ENCODE measurements around the gene PLA1A.

PLA1A gene

GRCh38 chr3:119642746-119643473 is 45.2 kb downstream of the PLA1A start:
- Histone ChIP-seq H3K9me3 (ENCODE audit: control insufficient read depth, insufficient read depth, low read length) (no peaks in the 10 kb centered on the region), H3K4me3 (ENCODE audit: low read depth, low read length) (no peak overlapping the region), H3K27me3 (ENCODE audit: control insufficient read depth, insufficient read depth, low read length) (no peaks in the 10 kb centered on the region), H3K4me1 (ENCODE audit: control insufficient read depth, insufficient read depth, low read length) (no peaks in the 10 kb centered on the region), H3K36me3 (ENCODE audit: control insufficient read depth, insufficient read depth, low read length) (no peaks in the 10 kb centered on the region), H3K9ac (ENCODE audit: low read depth, low read length) (no peak overlapping the region)

DNA sequence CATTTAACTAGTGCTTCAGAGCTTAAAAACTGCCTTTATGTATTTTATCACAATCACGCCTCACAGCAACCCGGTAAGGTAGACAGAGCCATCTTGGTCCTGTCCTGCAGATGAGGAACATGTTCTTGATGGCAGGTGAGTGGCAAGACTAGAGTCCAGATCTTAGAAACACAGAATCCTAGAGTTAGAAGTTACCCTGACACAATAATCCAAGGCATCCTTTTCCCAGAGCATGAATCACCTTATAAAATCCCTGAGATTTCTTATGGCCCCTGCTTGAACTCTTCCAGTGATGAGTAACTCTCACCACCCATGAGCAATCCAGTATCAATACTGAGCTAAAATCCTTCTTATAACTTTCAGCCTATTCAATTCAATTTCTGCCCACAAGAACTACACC is 45.8 kb downstream of the PLA1A start:
- H3K36me3 ChIP-seq (ENCODE audit: control insufficient read depth, insufficient read depth, low read length) = no peaks in the 10 kb centered on the region
- H3K9me3 ChIP-seq (ENCODE audit: control insufficient read depth, insufficient read depth, low read length) = no peaks in the 10 kb centered on the region
- no peak overlapping the region for H3K9ac ChIP-seq (ENCODE audit: low read depth, low read length)
- H3K4me1 ChIP-seq (ENCODE audit: control insufficient read depth, insufficient read depth, low read length) = no peaks in the 10 kb centered on the region
- no peaks in the 10 kb centered on the region for H3K27me3 ChIP-seq (ENCODE audit: control insufficient read depth, insufficient read depth, low read length)
- no peak overlapping the region for H3K4me3 ChIP-seq (ENCODE audit: low read depth, low read length)

DNA sequence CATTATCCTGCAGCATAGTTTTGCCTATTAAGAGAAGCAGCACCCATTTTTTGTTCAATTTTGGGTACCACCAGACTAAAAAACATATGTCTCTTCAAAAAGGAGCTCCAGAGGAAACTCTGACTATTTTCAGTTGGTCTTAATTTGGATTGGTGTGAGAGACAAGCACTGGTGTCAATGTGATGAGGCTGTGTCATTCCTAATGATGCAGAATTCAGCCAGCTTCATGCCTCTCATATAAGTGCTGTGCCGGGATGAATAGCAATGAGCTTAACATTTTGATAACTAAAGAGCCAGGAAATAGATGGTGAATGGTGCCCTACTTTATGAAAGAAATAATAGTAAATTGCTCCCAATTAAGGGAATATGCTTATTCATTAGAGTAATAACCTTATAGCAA is 46.8 kb downstream of the PLA1A start:
- no peaks in the 10 kb centered on the region for H3K27me3 ChIP-seq (ENCODE audit: control insufficient read depth, insufficient read depth, low read length)
- H3K36me3 ChIP-seq (ENCODE audit: control insufficient read depth, insufficient read depth, low read length) = no peaks in the 10 kb centered on the region
- H3K4me1 ChIP-seq (ENCODE audit: control insufficient read depth, insufficient read depth, low read length) = no peaks in the 10 kb centered on the region
- H3K4me3 ChIP-seq (ENCODE audit: low read depth, low read length) = no peak overlapping the region
- H3K9ac ChIP-seq (ENCODE audit: low read depth, low read length) = no peak overlapping the region
- H3K9me3 ChIP-seq (ENCODE audit: control insufficient read depth, insufficient read depth, low read length) = no peaks in the 10 kb centered on the region

GRCh38 chr3:119645813-119646212 is 48.1 kb downstream of the PLA1A start:
- Histone ChIP-seq H3K4me1 (ENCODE audit: control insufficient read depth, insufficient read depth, low read length) (no peaks in the 10 kb centered on the region), H3K27me3 (ENCODE audit: control insufficient read depth, insufficient read depth, low read length) (no peaks in the 10 kb centered on the region), H3K36me3 (ENCODE audit: control insufficient read depth, insufficient read depth, low read length) (no peaks in the 10 kb centered on the region), H3K4me3 (ENCODE audit: low read depth, low read length) (no peak overlapping the region), H3K9me3 (ENCODE audit: control insufficient read depth, insufficient read depth, low read length) (no peaks in the 10 kb centered on the region), H3K9ac (ENCODE audit: low read depth, low read length) (no peak overlapping the region)

DNA sequence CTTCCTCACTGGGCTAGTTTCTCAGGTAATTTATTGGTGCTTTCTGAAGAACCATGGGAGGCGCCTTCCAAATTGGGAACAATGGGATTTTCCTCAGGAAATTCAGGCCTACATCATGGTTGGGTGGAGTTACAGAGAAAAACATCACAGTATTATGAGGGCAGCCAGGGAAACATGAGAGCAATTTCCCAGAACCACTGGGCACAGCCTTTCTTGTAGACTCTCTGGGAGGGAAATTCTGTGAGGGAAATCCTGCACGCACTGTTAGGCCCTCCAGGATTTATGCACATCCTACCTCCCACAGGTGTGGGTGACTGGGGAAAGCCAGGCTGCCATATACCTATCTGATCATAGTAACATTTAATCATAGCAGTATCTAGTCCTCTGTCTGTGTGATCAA is 49.5 kb downstream of the PLA1A start:
- Histone ChIP-seq H3K9ac (ENCODE audit: low read depth, low read length) (no peak overlapping the region), H3K27me3 (ENCODE audit: control insufficient read depth, insufficient read depth, low read length) (no peaks in the 10 kb centered on the region), H3K4me3 (ENCODE audit: low read depth, low read length) (no peak overlapping the region), H3K9me3 (ENCODE audit: control insufficient read depth, insufficient read depth, low read length) (no peaks in the 10 kb centered on the region), H3K36me3 (ENCODE audit: control insufficient read depth, insufficient read depth, low read length) (no peaks in the 10 kb centered on the region), H3K4me1 (ENCODE audit: control insufficient read depth, insufficient read depth, low read length) (no peaks in the 10 kb centered on the region)

DNA sequence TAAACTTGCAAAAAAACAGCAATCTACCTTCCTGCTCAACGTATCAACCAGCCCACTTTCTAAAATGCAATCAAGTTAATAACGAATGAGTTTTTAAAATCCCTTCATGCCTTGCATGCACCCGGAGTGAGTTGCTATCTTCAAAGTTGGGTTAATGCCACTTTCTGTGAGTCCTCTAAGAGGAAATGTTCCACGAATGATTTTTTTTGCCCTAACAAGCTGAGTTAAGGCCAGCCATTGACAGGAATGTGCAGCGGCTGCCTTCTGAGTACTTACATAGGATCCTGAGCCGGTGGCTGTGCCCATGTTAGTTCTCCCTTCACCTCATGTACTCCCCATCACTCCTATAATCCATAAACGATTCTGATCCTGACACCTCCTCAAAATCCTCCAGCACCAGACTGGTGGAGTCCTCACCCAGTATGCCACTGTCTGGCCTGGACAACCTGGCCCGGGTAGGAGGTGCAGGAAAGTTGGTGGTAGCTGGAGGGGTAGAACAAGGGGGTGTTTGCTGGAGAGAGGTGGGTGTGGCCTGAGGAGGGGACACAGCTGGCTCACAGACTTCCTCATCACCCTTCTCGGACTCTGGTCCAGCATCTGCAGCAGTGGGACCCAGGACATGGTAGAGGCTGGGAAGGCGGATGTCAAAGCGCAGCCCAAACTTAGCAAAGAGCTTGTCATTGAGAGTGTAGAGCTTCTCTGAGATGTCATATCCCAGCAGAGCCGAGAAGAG is 50.3 kb downstream of the PLA1A start:
- Histone ChIP-seq H3K27me3 (ENCODE audit: control insufficient read depth, insufficient read depth, low read length) (no peaks in the 10 kb centered on the region), H3K9ac (ENCODE audit: low read depth, low read length) (no peak overlapping the region), H3K9me3 (ENCODE audit: control insufficient read depth, insufficient read depth, low read length) (no peaks in the 10 kb centered on the region), H3K36me3 (ENCODE audit: control insufficient read depth, insufficient read depth, low read length) (no peaks in the 10 kb centered on the region), H3K4me1 (ENCODE audit: control insufficient read depth, insufficient read depth, low read length) (no peaks in the 10 kb centered on the region), H3K4me3 (ENCODE audit: low read depth, low read length) (no peak overlapping the region)

GRCh38 chr3:119649761-119650160 is 52.1 kb downstream of the PLA1A start:
- H3K9me3 ChIP-seq (ENCODE audit: control insufficient read depth, insufficient read depth, low read length) = no peaks in the 10 kb centered on the region
- H3K36me3 ChIP-seq (ENCODE audit: control insufficient read depth, insufficient read depth, low read length) = no peaks in the 10 kb centered on the region
- H3K9ac ChIP-seq (ENCODE audit: low read depth, low read length) = no peak overlapping the region
- H3K27me3 ChIP-seq (ENCODE audit: control insufficient read depth, insufficient read depth, low read length) = no peaks in the 10 kb centered on the region
- H3K4me1 ChIP-seq (ENCODE audit: control insufficient read depth, insufficient read depth, low read length) = no peaks in the 10 kb centered on the region
- no peak overlapping the region for H3K4me3 ChIP-seq (ENCODE audit: low read depth, low read length)

- no peak overlapping the region for H3K9ac ChIP-seq (ENCODE audit: low read depth, low read length)
- H3K4me1 ChIP-seq (ENCODE audit: control insufficient read depth, insufficient read depth, low read length) = no peaks in the 10 kb centered on the region
- no peaks in the 10 kb centered on the region for H3K27me3 ChIP-seq (ENCODE audit: control insufficient read depth, insufficient read depth, low read length)
- H3K36me3 ChIP-seq (ENCODE audit: control insufficient read depth, insufficient read depth, low read length) = no peaks in the 10 kb centered on the region
- H3K9me3 ChIP-seq (ENCODE audit: control insufficient read depth, insufficient read depth, low read length) = no peaks in the 10 kb centered on the region
- no peak overlapping the region for H3K4me3 ChIP-seq (ENCODE audit: low read depth, low read length)
Measured at GRCh38 chr3:119652306-119653033, 54.8 kb downstream of the PLA1A start.

- no peak overlapping the region for H3K4me3 ChIP-seq (ENCODE audit: low read depth, low read length)
Measured at GRCh38 chr3:119653876-119654275, 56.2 kb downstream of the PLA1A start.

GRCh38 chr3:119657887-119658702 is 60.4 kb downstream of the PLA1A start:
- Histone ChIP-seq H3K4me3 (ENCODE audit: low read depth, low read length) (no peak overlapping the region), H3K9ac (ENCODE audit: low read depth, low read length) (no peak overlapping the region), H3K36me3 (ENCODE audit: control insufficient read depth, insufficient read depth, low read length) (no peaks in the 10 kb centered on the region), H3K9me3 (ENCODE audit: control insufficient read depth, insufficient read depth, low read length) (no peaks in the 10 kb centered on the region), H3K4me1 (ENCODE audit: control insufficient read depth, insufficient read depth, low read length) (no peaks in the 10 kb centered on the region), H3K27me3 (ENCODE audit: control insufficient read depth, insufficient read depth, low read length) (no peaks in the 10 kb centered on the region)

More at GRCh38 chr3:119653876-119654275, 56.2 kb downstream of the PLA1A start:
- H3K36me3 ChIP-seq (ENCODE audit: control insufficient read depth, insufficient read depth, low read length) = no peaks in the 10 kb centered on the region
- no peaks in the 10 kb centered on the region for H3K27me3 ChIP-seq (ENCODE audit: control insufficient read depth, insufficient read depth, low read length)
- no peak overlapping the region for H3K9ac ChIP-seq (ENCODE audit: low read depth, low read length)
- no peaks in the 10 kb centered on the region for H3K9me3 ChIP-seq (ENCODE audit: control insufficient read depth, insufficient read depth, low read length)
- H3K4me1 ChIP-seq (ENCODE audit: control insufficient read depth, insufficient read depth, low read length) = no peaks in the 10 kb centered on the region

GRCh38 chr3:119658994-119659393 is 61.3 kb downstream of the PLA1A start:
- Histone ChIP-seq H3K36me3 (ENCODE audit: control insufficient read depth, insufficient read depth, low read length) (no peaks in the 10 kb centered on the region), H3K9me3 (ENCODE audit: control insufficient read depth, insufficient read depth, low read length) (no peaks in the 10 kb centered on the region), H3K4me3 (ENCODE audit: low read depth, low read length) (no peak overlapping the region), H3K27me3 (ENCODE audit: control insufficient read depth, insufficient read depth, low read length) (no peaks in the 10 kb centered on the region), H3K4me1 (ENCODE audit: control insufficient read depth, insufficient read depth, low read length) (no peaks in the 10 kb centered on the region), H3K9ac (ENCODE audit: low read depth, low read length) (no peak overlapping the region)
